Ramos (cell line): Measurements from ENCODE around the gene EBF4.
"Not testable (repeated sequence)": the region's sequence is repeated elsewhere in the genome, so short reads cannot be mapped to it uniquely, and the experiment has no call there.

Experiments
- in situ Hi-C: fragments of 300-500 bp; cut with MboI; formaldehyde crosslinking; loops from one replicate; pipeline ENCODE4 v1.14.3; 2022; ENCODE audit warnings: low sequenced_read_pairs; ENCODE audit not compliant: unreplicated experiment

Gene EBF4

DNA sequence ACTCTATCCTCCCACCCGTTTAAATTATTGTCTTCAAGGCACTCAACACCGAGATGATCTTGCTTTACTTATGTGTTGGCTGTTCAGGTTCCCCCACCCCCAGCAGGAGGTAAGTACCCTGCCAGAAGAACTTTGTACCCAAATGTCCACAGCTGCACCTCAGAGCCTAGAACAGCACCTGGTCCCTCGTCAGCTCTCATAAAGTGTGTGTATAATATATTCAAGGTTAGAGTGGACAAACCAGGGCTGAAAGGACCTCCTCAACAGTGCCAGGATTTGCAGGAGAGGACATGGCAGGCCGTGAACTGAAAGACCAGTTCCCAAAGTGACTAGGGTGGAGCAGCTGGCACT is 113.7 kb downstream of the EBF4 start:
- in situ Hi-C loops: no loop called here

DNA sequence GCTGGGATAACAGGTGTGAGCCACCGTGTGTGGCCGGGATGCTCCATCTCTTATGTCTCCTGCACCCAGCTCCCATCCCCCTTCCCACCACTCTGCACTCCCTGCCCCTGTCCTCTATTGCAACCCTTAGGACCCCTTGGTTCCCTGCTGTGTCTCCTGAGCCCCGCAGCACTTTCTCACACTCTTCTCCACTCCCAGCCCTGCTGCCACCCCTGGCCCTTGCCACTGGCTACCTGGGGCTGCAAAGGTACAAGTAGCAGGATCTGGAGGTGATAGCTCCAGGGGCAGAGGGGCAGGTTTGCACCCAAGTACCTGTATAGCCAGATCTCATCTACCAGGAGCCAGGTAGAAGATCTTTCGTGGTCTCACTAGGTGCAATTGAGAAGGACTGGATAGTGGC is 114.4 kb downstream of the EBF4 start:
- in situ Hi-C loops: no loop called here

- in situ Hi-C loops: not testable (repeated sequence)
These were observed 115.3 kb downstream of the EBF4 start for GRCh38 chr20:2807929-2808328.

DNA sequence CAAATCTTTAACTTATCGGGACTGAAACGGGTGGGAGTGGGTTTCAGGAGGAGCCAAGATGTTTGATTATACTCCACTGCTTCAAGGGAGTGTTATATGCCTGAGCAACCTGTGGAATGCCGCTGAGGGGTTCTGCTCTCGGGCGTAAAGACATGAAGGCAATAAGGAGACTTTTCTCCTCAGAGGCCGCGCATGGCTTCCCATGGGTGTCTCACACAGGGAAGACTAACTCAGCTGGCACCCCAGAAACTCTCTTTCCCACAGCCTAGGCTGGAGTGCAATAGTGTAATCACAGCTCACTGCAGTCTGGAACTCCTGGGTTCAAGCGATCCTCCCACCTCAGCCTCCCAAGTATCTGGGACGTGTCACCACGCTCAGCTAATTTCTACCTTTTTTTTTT is 117.1 kb downstream of the EBF4 start:
- in situ Hi-C loops: no loop called here
